HG03095 (cell line): ENCODE data around the gene CSTF1.
"Not testable (repeated sequence)": the region's sequence is repeated elsewhere in the genome, so short reads cannot be mapped to it uniquely, and the experiment has no call there.

Experiments
- ATAC-seq: cut with Tn5 transposase; IDR thresholded peaks from one replicate; pipeline ENCODE4 v1.9.1; 2021; ENCODE audit warnings: moderate library complexity; ENCODE audit not compliant: unreplicated experiment

Gene CSTF1

DNA sequence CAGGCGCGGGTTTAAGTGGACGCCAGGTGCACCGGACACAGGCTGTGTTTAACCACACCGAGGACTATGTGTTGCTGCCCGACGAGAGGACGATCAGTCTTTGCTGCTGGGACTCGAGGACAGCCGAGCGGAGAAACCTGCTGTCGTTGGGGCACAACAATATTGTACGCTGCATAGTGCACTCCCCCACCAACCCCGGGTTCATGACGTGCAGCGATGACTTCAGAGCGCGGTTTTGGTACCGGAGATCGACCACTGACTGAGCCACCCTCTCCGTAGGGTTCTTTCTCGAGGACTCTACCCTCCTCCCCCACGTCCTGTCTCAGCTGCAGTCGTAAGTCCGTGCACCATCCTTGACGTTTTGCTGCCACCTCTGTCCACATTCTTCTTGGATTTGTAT, 11.0 kb downstream of the CSTF1 start:
- no peak for ATAC-seq

DNA sequence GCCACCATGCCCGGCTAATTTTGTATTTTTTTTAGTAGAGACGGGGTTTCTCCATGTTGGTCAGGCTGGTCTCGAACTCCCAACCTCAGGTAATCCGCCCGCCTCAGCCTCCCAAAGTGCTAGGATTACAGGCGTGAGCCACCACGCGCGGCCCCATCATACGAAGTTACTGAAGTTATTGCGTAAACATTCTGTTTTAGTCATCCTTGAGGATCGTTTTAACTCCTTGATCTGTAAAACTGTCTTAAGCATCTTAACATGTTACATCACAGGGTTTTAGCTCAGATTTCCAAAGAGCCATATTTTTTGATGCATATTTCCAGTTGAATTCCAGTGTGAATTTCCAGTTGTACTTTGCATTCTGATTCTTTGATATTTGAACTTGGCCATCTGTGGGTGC, 12.9 kb downstream of the CSTF1 start:
- ATAC-seq, result not testable (repeated sequence)

DNA sequence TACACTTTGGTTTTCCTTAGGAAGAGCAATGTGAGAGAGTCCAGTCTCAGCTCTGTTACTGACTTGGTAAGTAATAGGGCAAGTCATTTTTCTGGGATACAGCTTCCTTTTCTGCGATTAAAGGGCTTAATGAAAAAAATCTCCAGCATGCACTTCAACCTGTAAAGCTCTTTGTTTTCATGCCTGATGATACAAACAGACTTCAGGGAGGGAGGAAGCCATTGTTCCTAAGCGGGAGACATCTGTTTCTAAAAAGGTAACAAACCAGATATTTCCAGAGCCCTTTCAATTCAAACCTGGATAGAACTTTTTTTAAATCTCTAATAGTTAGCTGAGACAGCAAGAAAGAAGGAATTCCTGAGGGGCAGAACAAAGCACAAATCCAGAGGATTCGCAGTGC, 14.5 kb downstream of the CSTF1 start:
- ATAC-seq, result no peak

DNA sequence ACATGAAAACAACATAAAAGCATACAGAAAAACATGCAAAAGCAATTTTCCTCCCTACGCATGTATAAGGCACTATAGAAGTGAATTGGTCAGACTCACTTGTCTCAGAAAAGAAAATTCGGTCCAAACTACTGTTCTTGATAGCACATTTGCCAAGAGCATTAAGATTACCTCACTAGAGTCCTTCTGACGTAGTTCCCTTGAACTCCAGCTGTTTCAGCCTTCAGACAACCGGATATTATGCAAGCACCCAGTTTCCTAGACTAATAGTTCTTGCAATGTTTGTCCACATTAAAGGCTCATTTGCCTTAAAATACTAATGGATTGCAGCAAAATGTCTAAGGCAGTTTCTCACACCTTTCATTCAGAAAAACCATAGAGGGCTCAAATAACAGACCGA, 17.1 kb downstream of the CSTF1 start:
- ATAC-seq, result no peak

DNA sequence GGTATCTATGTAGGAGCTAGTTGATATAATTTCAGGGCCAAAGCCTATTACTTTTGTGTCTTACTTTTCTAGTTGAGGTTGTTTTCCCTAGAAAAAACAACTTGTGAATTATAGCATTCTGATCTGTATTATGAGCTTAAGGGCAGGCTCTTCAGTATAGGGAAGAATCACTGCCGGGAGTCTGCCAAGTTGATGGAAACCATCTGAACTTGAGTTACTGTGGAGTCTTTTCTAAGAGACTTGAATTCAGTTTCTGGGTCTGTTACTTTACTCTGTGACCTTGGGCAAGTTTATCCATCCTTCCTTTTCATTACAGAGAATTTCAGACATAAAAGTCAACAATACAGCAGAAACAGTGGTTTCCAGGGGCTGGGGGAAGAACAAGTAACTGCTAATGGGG, 17.5 kb downstream of the CSTF1 start:
- ATAC-seq, result no peak

DNA sequence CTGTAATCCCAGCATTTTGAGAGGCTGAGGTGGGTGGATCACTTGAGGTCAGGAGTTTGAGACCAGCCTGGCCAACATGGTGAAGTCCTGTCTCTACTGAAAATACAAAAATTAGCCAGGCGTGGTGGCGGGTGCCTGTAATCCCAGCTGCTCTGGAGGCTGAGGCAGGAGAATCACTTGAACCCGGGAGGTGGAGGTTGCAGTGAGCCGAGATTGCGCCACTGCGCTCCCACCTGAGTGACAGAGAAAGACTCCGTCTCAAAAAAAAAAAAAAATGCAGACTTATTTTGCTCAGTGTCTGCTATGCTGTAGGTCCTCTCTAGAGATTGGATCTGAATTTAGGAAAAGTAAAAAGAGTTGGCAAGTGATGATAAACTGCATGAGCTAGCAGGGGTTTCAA, 18.8 kb downstream of the CSTF1 start:
- not testable (repeated sequence) for ATAC-seq

DNA sequence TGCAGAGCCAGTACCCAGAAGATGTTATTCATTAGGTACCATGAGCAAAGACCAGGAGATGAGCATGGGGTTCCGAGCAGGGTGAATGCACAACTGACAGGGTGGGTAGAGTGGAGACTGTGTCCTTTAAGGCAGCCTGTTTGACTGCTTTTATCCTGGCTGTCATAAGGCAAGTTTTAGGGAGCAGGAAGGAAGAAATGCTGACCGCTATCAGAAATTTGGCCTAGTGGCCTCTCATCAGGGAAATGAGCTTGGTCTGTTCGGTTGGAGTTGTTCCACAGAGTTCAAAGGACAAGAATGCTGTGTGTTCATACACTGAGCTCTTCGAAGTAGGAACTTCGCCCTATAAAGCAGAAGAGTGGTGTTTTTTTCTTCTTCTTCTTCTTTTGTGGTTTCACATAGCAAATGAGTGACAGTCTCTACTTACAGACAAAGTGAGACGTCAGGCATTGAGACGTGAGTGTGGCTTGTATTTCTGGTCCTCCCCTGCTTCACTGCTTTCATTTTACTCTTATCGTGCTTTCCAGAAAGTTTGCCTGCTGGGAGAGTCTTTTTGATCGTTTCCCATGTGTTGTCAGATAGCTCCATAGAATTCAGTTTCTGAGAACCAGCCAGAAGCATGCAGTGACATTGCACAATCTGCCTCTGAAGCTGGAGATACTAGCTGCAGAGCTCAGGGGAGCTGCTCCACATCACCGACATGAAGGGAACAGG, 19.5 kb downstream of the CSTF1 start, which contains the start of gene CASS4:
CASS4 (plus strand) TSS at position 502 of the 714 bp plus-strand sequence; CDS start at position 701, 199 bp downstream.
- no peak for ATAC-seq

DNA sequence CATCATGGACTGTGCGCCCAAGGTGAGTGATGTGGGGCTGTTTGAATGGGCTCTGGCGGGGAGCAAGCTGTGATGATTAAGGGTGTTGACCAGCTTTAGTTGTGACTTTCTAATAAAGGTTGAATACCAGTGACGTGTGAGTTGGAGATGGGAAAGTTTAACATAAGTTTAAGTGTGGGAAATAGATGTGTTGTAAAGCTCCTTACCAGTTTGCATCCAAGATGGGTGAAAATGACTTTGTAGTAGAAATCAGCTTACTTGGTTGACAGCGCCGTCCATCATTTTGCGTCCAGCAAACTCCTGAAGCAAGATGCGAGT, 20.0 kb downstream of the CSTF1 start:
- ATAC-seq, result no peak

DNA sequence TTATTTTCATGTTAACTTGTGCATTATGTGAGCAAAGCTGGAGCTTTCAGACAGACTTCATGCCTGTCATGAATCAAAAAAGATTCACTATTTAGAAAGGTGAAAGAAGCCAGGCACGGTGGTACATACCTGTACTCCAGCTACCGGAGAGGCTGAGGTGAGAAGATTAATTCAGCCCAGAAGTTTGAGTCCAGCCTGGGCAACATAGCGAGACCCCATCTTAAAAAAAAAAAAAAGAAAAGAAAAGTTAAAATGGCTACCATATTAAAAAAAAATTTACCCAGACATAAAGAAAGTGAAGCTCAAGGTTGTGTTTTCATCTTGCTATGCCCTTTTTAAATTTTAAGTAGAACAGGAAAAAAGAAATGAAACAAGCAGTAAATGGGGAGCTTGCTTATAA, 20.5 kb downstream of the CSTF1 start:
- no peak for ATAC-seq

DNA sequence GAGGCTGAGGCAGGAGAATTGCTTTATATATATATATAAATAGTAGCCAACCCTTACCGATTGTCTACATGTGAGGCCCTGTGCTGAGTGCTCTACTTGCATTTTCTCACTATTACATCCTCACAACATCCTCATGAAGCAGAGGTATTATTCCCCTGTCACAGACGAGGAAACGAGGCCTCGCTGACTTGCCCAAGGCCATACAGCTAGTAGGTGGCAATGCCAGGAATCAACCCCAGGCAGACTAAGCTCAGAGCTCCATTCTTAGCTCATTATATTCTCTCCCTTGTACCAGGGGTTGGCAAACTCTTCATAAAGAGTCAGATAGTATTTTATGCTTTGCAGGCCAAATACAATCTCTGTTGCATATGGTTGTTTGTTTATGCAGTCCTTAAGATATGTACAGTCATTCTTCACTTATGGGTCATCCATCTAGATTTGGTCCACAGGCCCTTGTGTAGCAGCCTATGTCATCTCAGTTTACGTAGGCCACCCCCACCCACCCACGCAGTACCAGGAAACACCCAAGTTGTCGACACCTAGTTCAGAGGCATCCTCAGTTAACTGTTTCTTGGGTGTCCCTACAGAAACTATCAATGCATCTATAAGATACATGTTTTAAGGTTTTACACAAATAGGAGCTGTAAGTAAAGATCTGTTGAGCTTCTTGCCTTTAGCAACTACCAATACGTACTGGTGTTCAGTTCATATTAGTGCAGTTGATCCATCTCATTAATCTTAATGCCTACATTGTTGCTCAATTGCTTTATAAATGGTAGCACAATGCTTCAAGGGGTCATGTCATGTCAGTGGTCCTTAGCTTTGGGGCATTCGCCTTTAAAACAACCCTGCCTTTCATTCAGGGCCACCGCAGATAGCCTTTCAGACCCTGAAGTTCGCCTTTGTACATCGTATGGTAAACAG, 22.7 kb downstream of the CSTF1 start:
- no peak for ATAC-seq

DNA sequence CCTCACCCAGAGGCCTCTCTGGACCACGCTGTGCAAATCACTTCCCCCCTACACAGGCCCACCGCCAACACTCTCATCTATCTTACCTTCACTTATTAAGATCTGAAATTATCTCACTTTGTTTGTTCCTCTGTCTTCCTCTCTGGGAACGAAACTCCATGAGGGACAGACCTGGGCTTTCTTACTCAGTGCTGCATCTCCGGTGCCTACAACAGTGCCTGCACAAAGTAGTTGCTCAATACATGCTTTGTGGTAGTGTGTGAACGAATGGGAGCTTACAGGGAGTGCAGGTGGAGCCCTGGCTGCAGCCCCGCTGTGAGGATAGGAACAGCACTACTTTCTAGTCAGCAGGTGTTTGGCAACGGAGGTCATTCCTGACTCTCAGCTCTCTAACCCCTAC, 25.0 kb downstream of the CSTF1 start:
- ATAC-seq, result no peak

DNA sequence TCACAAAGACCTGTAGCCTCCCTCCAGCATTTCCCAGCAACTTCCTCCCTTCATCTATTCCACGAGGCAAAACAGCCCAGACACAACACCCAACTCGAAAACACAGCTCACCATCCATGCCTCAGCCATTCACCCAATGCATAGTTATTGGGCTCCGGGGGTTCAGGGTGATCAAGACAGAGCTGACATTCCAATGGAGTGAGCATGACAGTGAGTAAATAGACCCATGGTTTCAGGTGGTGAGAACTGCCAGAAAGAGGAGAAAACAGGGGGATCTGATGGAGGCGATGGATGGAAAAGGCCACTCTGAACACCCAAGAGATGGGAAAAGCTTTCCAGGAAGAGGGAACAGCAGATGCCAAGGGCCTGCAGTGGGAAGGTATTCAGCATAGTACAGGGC, 25.5 kb downstream of the CSTF1 start:
- ATAC-seq, result no peak

DNA sequence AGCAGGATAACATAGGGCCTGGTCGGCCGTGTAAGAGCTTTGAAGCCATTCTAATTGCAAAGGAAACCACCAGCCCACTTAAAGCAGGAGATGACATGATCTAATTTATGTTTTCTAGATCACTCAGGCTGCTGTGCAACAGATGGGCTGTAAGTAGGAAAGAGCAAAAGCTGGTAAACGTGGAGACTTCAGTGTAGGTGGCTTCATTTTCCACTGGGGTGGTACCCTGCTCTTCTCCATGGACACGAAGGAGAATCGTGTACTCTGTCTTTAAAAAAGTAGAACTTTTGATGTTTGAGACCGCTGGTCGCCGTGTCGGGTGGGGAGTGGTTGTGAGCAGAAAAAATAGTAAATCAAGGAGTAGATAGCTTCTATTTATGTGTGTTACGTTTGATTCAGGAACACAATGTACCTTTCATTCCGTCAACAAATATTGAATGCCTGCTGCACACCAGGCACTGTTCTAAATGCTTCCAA, 26.0 kb downstream of the CSTF1 start:
- ATAC-seq, result no peak

DNA sequence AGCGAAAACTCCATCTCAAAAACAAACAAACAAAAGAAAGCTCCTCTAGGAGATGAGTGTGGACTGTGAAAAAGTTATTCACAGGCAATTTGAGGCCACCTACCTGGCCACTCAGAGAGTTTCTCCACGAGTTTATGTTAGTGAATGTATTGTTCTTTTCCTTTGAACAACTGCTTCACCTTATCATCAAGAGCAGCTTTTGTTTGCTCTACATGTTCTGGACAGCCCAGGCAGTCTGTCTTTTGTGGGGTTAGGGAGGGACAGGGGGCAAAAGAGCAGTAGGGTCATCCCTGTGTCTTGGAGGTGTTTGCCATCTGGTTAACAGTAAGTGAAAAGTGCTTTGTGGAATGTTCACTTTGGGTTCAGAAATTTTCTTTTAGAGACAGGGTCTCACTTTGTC, 27.6 kb downstream of the CSTF1 start:
- ATAC-seq, result no peak

DNA sequence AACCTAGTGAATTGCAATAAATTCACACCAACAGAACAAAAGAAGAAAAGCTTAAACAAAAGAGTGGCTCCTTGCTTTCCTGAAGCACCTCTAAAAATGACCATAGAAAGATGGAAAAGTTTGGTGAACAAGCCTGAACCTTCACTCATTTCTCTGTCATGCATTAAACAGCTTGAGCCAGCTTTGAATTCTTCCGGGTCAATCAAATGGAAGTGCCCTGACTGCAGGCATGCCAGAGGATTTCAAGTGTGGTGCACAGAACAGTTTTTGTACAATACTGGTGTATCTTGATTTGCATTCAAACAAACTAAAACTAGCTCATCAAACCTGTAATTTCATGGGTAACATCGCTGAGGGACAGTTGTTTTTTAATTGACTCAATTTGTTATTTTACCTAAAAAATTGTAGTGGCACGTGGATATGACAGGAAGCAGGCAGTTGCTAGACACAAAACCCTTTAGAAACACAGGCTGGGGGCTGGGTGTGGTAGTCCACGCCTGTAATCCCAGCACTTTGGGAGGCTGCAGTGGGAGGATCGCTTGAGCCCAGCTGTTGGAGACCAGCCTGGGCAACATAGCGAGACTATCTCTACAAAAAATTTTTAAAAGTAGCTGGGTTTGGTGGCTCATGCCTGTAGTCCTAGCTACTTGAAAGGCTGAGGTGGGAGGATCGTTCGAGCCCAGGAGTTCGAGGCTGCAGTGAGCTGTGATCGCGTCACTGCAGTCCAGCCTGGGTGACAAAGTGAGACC, 28.7 kb downstream of the CSTF1 start:
- ATAC-seq, result no peak

DNA sequence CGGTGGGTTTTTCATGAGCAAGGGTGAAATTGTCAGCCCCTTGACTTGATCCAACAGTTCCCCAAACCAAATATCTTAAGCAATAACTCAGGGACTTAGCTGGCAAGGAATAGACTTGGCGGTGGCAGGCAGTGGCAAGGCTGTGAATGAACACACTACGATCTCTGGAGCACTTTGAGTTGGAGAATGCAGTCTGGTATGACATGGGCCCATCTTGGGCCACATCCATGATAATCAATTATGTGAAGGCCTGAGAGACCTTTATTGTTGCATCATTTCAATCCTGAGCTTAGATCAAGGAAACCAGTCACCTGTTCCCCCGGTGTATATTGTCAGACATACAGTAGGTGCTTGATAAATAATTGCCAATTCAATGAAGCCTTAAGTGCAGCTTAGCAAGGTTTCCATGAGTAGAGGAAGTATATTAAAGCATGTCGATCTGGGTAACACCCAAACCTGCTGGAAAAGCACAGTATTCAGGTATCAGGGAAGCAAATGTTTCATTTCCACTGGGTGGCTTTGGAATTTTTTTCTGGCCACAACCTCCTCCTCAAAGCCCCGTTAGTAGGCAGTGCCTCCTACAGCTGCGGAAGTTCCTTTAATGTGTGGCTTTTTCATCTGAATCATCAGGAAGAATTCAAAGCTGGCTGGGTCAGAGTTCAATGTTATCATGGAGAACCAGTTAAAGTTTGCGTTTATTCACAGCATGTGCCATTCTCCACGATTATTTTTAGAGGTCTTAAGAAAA, 29.8 kb downstream of the CSTF1 start:
- ATAC-seq, result no peak

DNA sequence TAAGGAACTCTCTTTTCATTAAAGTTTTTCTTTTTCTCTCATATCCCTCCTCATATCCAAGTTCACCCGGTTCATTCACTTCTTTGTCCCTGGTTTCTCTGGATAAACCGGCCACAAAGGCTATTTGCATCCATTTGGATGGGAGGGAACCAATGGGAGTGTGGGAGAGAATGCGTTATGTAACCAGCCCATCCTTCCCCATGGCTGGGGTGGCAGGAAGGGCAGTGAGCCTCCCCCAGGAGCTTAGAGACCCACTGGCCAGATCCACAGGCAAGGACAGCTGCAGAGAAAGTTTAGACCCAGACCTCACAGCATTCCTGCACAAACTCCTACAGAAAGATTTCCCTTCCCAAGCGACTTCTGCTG, 30.4 kb downstream of the CSTF1 start:
- ATAC-seq, result no peak

DNA sequence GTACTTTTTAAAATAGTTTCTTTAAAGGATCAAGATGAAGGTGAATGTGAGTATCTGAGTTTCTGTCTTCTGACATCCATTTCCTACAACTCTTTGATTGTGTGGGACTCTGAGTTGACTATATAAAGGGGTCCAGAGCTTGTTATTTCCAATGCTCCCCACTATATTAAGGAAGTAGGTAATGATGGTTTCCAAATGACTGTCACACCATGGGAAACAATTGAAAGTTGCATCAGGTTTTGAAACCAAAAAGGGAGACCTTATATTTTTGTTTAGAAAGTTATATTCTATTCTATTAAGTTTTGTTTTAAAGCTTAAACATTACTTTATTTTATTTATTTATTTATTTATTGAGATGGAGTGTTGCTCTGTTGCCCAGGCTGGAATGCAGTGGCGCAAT, 30.8 kb downstream of the CSTF1 start:
- no peak for ATAC-seq

DNA sequence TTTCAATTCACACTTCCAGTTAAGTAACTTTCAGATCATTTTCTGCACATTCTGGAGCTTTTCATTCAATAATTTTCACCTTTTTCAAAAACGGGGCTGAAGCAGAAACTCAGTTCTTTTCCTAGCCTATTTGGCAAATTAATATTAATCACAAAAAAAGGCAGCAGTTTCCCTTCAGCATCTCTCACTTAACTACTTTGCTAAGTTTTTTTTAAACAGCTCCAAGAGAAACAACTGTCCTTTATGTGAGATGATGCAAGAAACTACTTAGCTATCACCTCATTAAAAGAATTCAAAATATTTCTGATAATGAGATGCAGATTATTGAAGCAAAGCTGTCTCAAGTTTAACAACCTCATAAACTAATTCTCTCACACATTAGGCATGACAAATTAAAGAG, 31.4 kb downstream of the CSTF1 start:
- no peak for ATAC-seq

DNA sequence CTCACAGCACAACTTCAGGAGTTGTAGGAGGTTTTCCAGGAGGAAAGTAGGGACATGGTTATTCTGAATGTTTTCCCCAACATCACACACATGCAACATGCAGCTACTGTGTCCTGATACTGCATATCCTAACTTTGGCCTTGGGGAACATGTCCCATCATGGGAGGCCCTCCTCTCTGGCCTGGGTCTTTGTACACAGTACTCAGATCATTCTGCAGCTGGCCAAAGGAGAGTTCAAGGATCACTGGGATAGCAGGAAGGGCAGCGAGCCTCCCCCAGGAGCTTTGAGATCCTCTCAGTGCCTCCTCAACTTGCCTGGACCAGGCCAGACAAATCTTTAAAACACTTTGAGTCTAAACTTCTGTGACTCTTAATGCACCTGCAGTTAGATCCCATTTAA, 32.5 kb downstream of the CSTF1 start:
- ATAC-seq, result no peak

DNA sequence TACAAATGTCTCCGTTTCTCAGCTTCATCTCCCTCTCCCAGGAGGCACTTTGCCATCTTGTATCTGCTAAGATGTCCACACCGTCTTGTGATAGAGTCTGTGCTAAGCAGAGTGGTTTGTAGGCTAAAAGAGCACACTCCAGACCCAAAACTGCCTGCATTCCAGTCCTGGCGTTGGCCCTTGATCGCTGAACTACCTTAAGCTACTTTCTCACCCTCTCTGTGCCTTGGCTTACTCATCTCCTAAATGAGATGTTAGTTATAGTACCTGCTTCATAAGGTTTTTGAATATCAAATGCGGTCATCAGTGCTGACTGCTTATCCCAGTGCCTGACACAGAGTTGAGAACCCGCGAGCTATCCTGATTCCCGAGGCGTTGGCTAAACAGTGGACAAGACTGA, 33.6 kb downstream of the CSTF1 start:
- no peak for ATAC-seq
